GM13977 (cell line): ENCODE data around the gene SPRTN.
"Not testable (repeated sequence)": the region's sequence is repeated elsewhere in the genome, so short reads cannot be mapped to it uniquely, and the experiment has no call there.

Experiments used
- DNase-seq: peaks from one replicate; pipeline ENCODE4 v3.0.0; 2012; ENCODE audit warnings: low spot score
- CTCF ChIP-seq: IDR thresholded peaks from 2 replicates; pipeline ENCODE4 v1.5.1; 2012; ENCODE audit warnings: mild to moderate bottlenecking, control low read depth; ENCODE audit not compliant: insufficient read depth; ENCODE audit errors: extremely low read depth, missing control alignments
- in situ Hi-C: fragments of 300-500 bp; cut with MboI; formaldehyde crosslinking; loops from one replicate; pipeline ENCODE4 v1.12.0; 2022; ENCODE audit warnings: low sequenced_read_pairs, low pct_unique_long_range_greater_than_20kb, mixed read lengths, inconsistent platforms; ENCODE audit not compliant: unreplicated experiment

SPRTN gene

GRCh38 chr1:231340328-231341013 lies 2.4 kb downstream of the SPRTN start:
- TF ChIP-seq CTCF: no peak
- in situ Hi-C loops: no loop called here

GRCh38 chr1:231347961-231348360 lies 9.9 kb downstream of the SPRTN start:
- TF ChIP-seq CTCF: no peak

More at GRCh38 chr1:231340328-231341013, 2.4 kb downstream of the SPRTN start:
- no peak for DNase-seq

GRCh38 chr1:231348442-231348841 lies 10.3 kb downstream of the SPRTN start:
- in situ Hi-C loops: no loop called here
- DNase-seq: no peak
- TF ChIP-seq CTCF: no peak

More at GRCh38 chr1:231347961-231348360, 9.9 kb downstream of the SPRTN start:
- in situ Hi-C loops: no loop called here
- no peak for DNase-seq

GRCh38 chr1:231348856-231349255 lies 10.8 kb downstream of the SPRTN start:
- in situ Hi-C loops, DNase-seq: not testable (repeated sequence)

GRCh38 chr1:231351816-231352215 lies 13.7 kb downstream of the SPRTN start:
- in situ Hi-C loops: loop anchor here (10.0 kb wide), 1 partner anchor 253 kb away; no protein-coding TSS in a partner anchor
- no peak for DNase-seq
- no peak for TF ChIP-seq CTCF

- in situ Hi-C loops: loop anchor here (10.0 kb wide), 1 partner anchor 252 kb away; no protein-coding TSS in a partner anchor
- no peak for TF ChIP-seq CTCF
- no peak for DNase-seq
Observed at GRCh38 chr1:231353086-231353485, 15.0 kb downstream of the SPRTN start.

- no peak for TF ChIP-seq CTCF
- DNase-seq: no peak
- in situ Hi-C loops: loop anchor here (10.0 kb wide), 1 partner anchor 250 kb away; no protein-coding TSS in a partner anchor
Observed at GRCh38 chr1:231354330-231355020, 16.4 kb downstream of the SPRTN start.
